ENCODE measurements around the gene PRAF2.

The PRAF2 gene

GRCh38 chrX:49071877-49072711 is 1.7 kb downstream of the PRAF2 start:
- DNase-seq: no peak

- DNase-seq: no peak
Observed at GRCh38 chrX:49070988-49071387, 2.8 kb downstream of the PRAF2 start.

- no peak for DNase-seq
Observed at GRCh38 chrX:49069038-49069437, 4.8 kb downstream of the PRAF2 start.

- DNase-seq: no peak
Observed at GRCh38 chrX:49067285-49068120, 6.3 kb downstream of the PRAF2 start.

GRCh38 chrX:49066690-49067089 is 7.1 kb downstream of the PRAF2 start:
- DNase-seq: no peak

GRCh38 chrX:49066278-49066677 is 7.5 kb downstream of the PRAF2 start:
- DNase-seq: no peak

- DNase-seq: no peak
Observed at GRCh38 chrX:49064735-49065134, 9.1 kb downstream of the PRAF2 start.

GRCh38 chrX:49064303-49064702 is 9.5 kb downstream of the PRAF2 start:
- no peak for DNase-seq

- no peak for DNase-seq
Observed at GRCh38 chrX:49063715-49064114, 10.1 kb downstream of the PRAF2 start.

GRCh38 chrX:49061916-49062315 is 11.9 kb downstream of the PRAF2 start:
- no peak for DNase-seq

- DNase-seq: no peak
Observed at GRCh38 chrX:49061490-49061889, 12.3 kb downstream of the PRAF2 start.

GRCh38 chrX:49060914-49061313 is 12.9 kb downstream of the PRAF2 start:
- no peak for DNase-seq

GRCh38 chrX:49059681-49060085 is 14.1 kb downstream of the PRAF2 start:
- DNase-seq: no peak

GRCh38 chrX:49059201-49059600 is 14.6 kb downstream of the PRAF2 start:
- DNase-seq: no peak

- no peak for DNase-seq
Observed at GRCh38 chrX:49058794-49059193, 15.0 kb downstream of the PRAF2 start, which contains the start of gene CCDC120. Gene CCDC120 (plus strand): TSS chrX:49058999. CDS start chrX:49062042, 3,043 bp downstream.

- DNase-seq: no peak
Observed at GRCh38 chrX:49054073-49054762, 19.6 kb downstream of the PRAF2 start.

GRCh38 chrX:49053223-49054072 is 20.4 kb downstream of the PRAF2 start:
- DNase-seq: peak; percentile 78

GRCh38 chrX:49043987-49044281 is 29.9 kb downstream of the PRAF2 start:
- DNase-seq: no peak

GRCh38 chrX:49043220-49043986 is 30.4 kb downstream of the PRAF2 start, which contains the start of gene TFE3:
Gene TFE3 (minus strand): TSS chrX:49043357. CDS start chrX:49043226, 131 bp downstream.
- peak; percentile 99 for DNase-seq

GRCh38 chrX:49042581-49043219 is 31.1 kb downstream of the PRAF2 start:
- no peak for DNase-seq
